Measurements from ENCODE around the gene STAMBP. TPM values are rescaled to one million over a fixed set of nuclear protein-coding genes. Genes with fewer than 3 reads are reported as not detected.
"Not testable (repeated sequence)": the region's sequence is repeated elsewhere in the genome, so short reads cannot be mapped to it uniquely, and the experiment has no call there.

STAMBP gene
- 36.4 TPM for total RNA-seq

DNA sequence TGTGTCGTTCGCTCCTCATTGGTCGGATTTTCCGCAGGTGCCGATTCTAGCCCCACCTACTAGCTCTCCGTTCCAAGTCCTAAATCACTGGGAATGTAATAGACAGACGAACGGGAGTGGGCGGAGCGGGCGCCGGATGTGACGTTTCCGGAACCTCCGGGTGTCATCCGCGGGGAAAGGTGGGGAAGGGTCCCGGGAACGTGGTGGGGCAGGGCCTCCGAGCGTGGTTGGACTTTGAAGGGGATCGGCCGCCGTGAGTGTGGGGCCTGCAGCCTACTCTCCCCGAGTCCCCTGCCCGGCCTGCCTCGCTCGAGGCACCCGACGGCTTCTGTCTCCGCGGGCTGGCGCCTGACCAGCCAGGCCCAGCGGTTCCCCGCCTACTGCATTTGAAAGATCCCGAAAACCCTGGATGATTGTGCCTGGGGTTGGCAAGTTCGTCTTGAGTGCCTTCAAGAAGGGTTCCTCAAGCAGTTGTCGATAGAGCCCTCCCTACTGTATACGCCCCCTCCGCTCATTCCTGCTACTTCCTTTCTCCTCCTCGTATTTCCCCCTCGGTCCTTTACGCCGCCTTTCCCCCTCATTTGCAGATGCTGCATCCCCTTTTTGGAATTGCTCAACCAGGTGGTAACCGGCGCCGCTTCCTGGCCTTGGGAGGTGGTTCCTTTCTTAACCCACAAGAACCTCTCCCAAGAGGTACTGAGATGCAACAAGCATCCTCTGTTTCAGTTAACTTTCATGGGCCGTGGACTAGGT is at the start of gene STAMBP:
Gene STAMBP, plus strand, starts transcription at position 144 of the 753 bp plus-strand sequence. CDS start 1,896 bp downstream, outside the sequence.
- Histone ChIP-seq H3K4me1 (peaks cover 3 to 10% of the 10 kb centered on the region in 2 donors), H3K4me3 (peak within 1 kb of the TSS; percentile 81 to 91), H3K36me3 (peaks cover 5% of the 10 kb centered on the region in 2 donors), H3K9me3 (no peaks in the 10 kb centered on the region), H3K27me3 (no peaks in the 10 kb centered on the region), H3K27ac (peak within 1 kb of the TSS; percentile 98 to 99)
- peak; percentile 86 to 98 for DNase-seq (ENCODE audit: low spot score in 2 of 2)
- intact Hi-C loops (cut with DNase I), result loop anchor here (1.0 to 5.0 kb wide), 10 partner anchors 66 to 628 kb away; partner anchors contain the start of genes DGUOK, INO80B, MOB1A and MTHFD2
- TF ChIP-seq, protein P1, sequence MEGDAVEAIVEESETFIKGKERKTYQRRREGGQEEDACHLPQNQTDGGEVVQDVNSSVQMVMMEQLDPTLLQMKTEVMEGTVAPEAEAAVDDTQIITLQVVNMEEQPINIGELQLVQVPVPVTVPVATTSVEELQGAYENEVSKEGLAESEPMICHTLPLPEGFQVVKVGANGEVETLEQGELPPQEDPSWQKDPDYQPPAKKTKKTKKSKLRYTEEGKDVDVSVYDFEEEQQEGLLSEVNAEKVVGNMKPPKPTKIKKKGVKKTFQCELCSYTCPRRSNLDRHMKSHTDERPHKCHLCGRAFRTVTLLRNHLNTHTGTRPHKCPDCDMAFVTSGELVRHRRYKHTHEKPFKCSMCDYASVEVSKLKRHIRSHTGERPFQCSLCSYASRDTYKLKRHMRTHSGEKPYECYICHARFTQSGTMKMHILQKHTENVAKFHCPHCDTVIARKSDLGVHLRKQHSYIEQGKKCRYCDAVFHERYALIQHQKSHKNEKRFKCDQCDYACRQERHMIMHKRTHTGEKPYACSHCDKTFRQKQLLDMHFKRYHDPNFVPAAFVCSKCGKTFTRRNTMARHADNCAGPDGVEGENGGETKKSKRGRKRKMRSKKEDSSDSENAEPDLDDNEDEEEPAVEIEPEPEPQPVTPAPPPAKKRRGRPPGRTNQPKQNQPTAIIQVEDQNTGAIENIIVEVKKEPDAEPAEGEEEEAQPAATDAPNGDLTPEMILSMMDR (IDR thresholded peaks at IDR 0.05), result no peak

DNA sequence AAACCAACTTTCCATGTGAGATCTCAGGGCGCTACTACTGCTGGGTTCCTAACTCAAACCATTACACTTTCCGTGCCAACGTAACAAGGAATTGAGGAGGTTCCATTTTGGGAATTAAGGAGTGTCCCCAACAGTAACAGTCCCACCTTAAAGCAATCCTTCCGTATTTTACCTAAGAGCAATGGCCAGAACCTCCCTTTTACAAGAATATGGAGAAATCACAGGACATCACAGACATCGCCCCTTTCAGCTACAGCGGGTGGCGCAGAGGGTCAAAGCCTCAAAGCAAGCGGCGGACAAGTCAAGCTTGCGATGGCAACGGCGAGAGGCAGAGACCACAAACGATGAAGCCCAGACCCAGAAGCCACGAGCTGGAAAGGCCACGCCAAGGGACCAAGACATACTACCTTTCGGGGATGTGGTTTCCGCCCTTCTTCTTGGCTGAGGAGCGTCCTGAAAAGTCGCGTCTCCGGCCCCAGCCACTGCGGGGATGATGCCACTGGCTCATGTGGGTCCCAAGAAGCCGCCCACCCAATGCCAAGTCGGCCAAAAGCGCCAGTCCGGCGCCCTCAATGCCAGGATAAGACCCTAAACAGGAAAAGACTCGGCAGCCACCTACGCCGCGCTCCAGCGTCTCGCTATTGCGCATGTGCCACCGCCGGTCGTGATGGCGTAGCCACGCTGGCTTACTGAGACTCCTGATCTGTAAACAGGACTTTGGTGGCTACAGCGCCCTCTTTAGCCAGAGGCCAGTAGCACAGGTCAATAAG is 49.1 kb upstream of the STAMBP start, which contains the start of gene DUSP11:
Gene DUSP11, minus strand, starts transcription at position 637 of the 770 bp plus-strand sequence. Its CDS starts 129 bp downstream, at position 508.
- TF ChIP-seq, protein P1 (IDR thresholded peaks at IDR 0.05), result peak; percentile 84 to 94 (median 90)
- no peaks in the 10 kb centered on the region for H3K27me3 ChIP-seq
- H3K9me3 ChIP-seq, result no peaks in the 10 kb centered on the region
- peaks cover 13 to 24% of the 10 kb centered on the region in 2 donors for H3K36me3 ChIP-seq
- H3K4me1 ChIP-seq, result peaks cover 5 to 12% of the 10 kb centered on the region in 2 donors
- intact Hi-C loops (cut with DNase I), result loop anchor here (5.0 kb wide), 1 partner anchor 42 kb away; the partner anchor contains the start of gene TPRKB
- DNase-seq (ENCODE audit: low spot score in 2 of 2), result peak; percentile 90 to 99
- H3K4me3 ChIP-seq, result peak within 1 kb of the TSS; percentile 79 to 92
- H3K27ac ChIP-seq, result peak within 1 kb of the TSS; percentile 82 to 92

DNA sequence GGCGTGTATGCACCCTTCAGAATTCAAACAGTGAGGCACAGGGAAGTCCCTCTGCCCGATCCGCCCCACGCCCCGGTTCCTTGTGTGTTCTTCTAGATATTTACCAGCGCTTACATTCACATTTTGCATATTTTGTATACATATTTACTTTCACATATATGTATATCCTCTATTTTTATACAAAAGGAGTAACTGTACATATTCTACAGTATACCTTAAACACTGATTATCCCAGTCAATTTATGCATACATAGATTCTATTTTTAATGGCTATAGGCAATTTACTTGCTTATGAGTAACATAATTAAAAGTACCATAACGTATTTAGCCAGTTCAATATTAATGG is 48.6 kb upstream of the STAMBP start:
- no peak for DNase-seq (ENCODE audit: low spot score in 2 of 2)
- H3K4me3 ChIP-seq, result peak overlapping the region; percentile 79 to 92
- no peaks in the 10 kb centered on the region for H3K27me3 ChIP-seq
- peaks cover 5 to 12% of the 10 kb centered on the region in 2 donors for H3K4me1 ChIP-seq
- H3K9me3 ChIP-seq, result no peaks in the 10 kb centered on the region
- TF ChIP-seq, protein P1 (IDR thresholded peaks at IDR 0.05), result no peak
- peaks cover 8 to 19% of the 10 kb centered on the region in 2 donors for H3K36me3 ChIP-seq
- intact Hi-C loops (cut with DNase I), result no loop called here
- H3K27ac ChIP-seq, result peak overlapping the region in 1 of 2 donors; percentile 82

DNA sequence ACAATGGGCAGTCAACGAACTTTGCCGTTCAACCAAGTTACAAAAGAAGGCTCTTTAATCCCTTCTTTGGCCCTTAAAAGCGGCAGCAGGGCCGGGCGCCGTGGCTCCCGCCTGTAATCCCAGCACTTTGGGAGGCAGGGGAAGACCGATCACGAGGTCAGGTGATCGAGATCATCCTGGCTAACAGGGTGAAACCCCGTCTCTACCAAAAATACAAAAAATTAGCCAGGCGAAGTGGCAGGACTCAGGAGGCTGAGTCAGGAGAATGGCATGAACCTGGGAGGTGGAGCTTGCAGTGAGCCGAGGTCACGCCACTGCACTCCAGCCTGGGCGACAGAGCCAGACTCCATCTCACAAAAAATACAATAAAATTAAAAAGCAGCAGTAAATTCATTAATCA is 45.4 kb upstream of the STAMBP start:
- H3K36me3 ChIP-seq; H3K27ac ChIP-seq; H3K27me3 ChIP-seq; H3K4me3 ChIP-seq; H3K4me1 ChIP-seq; H3K9me3 ChIP-seq; DNase-seq (ENCODE audit: low spot score in 2 of 2); intact Hi-C loops (cut with DNase I): not testable (repeated sequence)

DNA sequence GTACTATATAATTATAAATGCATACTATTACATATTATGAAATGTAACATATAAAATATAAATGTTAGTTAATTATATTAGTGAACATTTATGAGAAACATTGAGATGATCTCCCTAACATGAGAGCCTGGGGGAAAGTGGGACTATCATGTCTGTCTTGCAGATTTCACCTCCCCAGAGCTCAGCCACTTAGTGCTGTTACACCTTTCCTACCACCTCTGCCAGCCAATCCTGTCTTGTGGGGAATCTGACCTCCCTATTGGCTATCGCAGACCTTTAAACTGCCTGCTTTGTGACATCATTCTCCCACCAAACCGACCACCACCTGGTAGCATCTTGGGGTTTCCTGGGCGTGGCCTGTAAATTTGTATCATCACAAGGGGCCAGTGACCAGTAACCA is 44.9 kb upstream of the STAMBP start, which contains the start of gene C2orf78:
Gene C2orf78, plus strand, starts transcription at position 301 of the 400 bp plus-strand sequence. CDS start 127 bp downstream, outside the sequence.
- H3K9me3 ChIP-seq; H3K4me3 ChIP-seq; intact Hi-C loops (cut with DNase I); H3K4me1 ChIP-seq; DNase-seq (ENCODE audit: low spot score in 2 of 2); H3K27ac ChIP-seq; H3K27me3 ChIP-seq; H3K36me3 ChIP-seq: not testable (repeated sequence)

DNA sequence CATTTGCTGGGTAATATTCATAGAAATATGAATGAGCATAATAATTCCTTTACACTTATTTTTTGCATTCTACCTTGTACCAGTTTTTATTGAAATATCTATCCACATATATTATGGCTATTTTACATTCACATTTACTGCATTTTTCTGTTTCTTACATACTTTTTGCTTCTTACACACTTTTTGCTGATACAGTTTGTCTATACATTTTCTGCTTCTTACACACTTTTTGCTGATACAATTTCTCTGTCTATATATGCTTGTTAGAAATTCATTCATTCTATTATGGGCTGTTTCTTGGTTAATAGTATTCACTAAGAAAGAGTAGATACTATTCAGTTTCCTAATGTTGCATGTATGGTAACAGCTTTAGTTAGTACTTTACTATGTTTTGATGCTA is 16.9 kb upstream of the STAMBP start:
- Histone ChIP-seq H3K9me3 (no peaks in the 10 kb centered on the region), H3K4me1 (no peaks in the 10 kb centered on the region), H3K27ac (no peak overlapping the region), H3K36me3 (no peaks in the 10 kb centered on the region), H3K27me3 (no peaks in the 10 kb centered on the region), H3K4me3 (no peak overlapping the region)
- no peak for DNase-seq (ENCODE audit: low spot score in 2 of 2)
- TF ChIP-seq, protein P1 (IDR thresholded peaks at IDR 0.05), result no peak
- intact Hi-C loops (cut with DNase I), result no loop called here

Data from ascending aorta (tissue), 2 donors.